Measurements from ENCODE around the gene ASXL3.

DNA sequence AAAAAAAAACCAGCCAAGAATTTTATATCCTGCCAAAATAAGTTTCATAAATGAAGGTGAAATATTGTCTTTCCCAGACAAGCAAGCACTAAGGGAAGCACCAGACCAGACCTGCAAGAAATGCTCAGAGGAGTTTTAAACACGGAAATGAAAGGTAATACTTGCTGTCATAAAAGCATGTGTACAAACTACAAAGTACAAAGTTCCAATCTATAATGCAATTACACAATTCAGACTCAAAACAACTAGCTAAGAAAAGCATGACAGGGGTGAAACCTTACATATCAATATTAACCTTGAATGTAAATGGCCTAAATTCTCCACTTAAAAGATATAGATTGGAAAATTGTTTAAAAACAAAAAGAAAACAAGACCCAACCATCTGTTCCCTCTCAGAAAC is 45.0 kb upstream of the ASXL3 start:
- TF ChIP-seq HDAC6 (IDR thresholded peaks at IDR 0.05; ENCODE audit: unreplicated experiment): no peak
- no peak for TF ChIP-seq REST (IDR thresholded peaks at IDR 0.05; ENCODE audit: low read depth, low read length)
- TF ChIP-seq ZNF24 (IDR thresholded peaks at IDR 0.05): no peak
- TF ChIP-seq SP1 (IDR thresholded peaks at IDR 0.05; ENCODE audit: low read depth, low read length): no peak
- TF ChIP-seq, protein P1, sequence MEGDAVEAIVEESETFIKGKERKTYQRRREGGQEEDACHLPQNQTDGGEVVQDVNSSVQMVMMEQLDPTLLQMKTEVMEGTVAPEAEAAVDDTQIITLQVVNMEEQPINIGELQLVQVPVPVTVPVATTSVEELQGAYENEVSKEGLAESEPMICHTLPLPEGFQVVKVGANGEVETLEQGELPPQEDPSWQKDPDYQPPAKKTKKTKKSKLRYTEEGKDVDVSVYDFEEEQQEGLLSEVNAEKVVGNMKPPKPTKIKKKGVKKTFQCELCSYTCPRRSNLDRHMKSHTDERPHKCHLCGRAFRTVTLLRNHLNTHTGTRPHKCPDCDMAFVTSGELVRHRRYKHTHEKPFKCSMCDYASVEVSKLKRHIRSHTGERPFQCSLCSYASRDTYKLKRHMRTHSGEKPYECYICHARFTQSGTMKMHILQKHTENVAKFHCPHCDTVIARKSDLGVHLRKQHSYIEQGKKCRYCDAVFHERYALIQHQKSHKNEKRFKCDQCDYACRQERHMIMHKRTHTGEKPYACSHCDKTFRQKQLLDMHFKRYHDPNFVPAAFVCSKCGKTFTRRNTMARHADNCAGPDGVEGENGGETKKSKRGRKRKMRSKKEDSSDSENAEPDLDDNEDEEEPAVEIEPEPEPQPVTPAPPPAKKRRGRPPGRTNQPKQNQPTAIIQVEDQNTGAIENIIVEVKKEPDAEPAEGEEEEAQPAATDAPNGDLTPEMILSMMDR (IDR thresholded peaks at IDR 0.05 in 2 of 3, conservative IDR thresholded peaks at IDR 0.05 in 1 of 3; ENCODE audit: control insufficient read depth in 2 of 3, extremely low read depth in 1 of 3, insufficient read depth in 1 of 3, low read depth in 3 of 3, low read length in 3 of 3): no peak
- TF ChIP-seq MYC (IDR thresholded peaks at IDR 0.05; ENCODE audit: insufficient read depth, insufficient read length, insufficient replicate concordance, low read length, severe bottlenecking): no peak
- no peak for TF ChIP-seq EZH2 (IDR thresholded peaks at IDR 0.05; ENCODE audit: borderline replicate concordance, control insufficient read depth, low read depth, low read length)
- no peak for TF ChIP-seq YY1 (IDR thresholded peaks at IDR 0.05; ENCODE audit: low read depth, low read length)
- TF ChIP-seq IRF3 (IDR thresholded peaks at IDR 0.05): no peak
- no peak for TF ChIP-seq NFYB (IDR thresholded peaks at IDR 0.05; ENCODE audit: insufficient read depth, low read depth, low read length)

Data from GM12878 (cell line).